HG03175 (cell line): ENCODE results near the gene DNAL1.
"Not testable (repeated sequence)": the region's sequence is repeated elsewhere in the genome, so short reads cannot be mapped to it uniquely, and the experiment has no call there.

ENCODE experiments used
- ATAC-seq: cut with Tn5 transposase; IDR thresholded peaks from one replicate; pipeline ENCODE4 v1.9.1; 2021; ENCODE audit warnings: mild to moderate bottlenecking, moderate library complexity; ENCODE audit not compliant: unreplicated experiment

Gene DNAL1

GRCh38 chr14:73637830-73638229 is 7.0 kb upstream of the DNAL1 start:
- ATAC-seq = no peak

- no peak for ATAC-seq
These were observed 3.9 kb upstream of the DNAL1 start for GRCh38 chr14:73640796-73641365.

- ATAC-seq = no peak
These were observed 443 bp downstream of the DNAL1 start for GRCh38 chr14:73645248-73645610.

- ATAC-seq = no peak
These were observed 6.2 kb downstream of the DNAL1 start for GRCh38 chr14:73651005-73651404.

- ATAC-seq = no peak
These were observed 11.1 kb downstream of the DNAL1 start for GRCh38 chr14:73655851-73656250.

GRCh38 chr14:73659202-73659601 is 14.4 kb downstream of the DNAL1 start:
- ATAC-seq = not testable (repeated sequence)

GRCh38 chr14:73660511-73660910 is 15.7 kb downstream of the DNAL1 start:
- ATAC-seq = no peak

GRCh38 chr14:73661872-73662271 is 17.1 kb downstream of the DNAL1 start:
- no peak for ATAC-seq

- ATAC-seq = no peak
These were observed 17.7 kb downstream of the DNAL1 start for GRCh38 chr14:73662487-73662943.

GRCh38 chr14:73663548-73664212 is 18.9 kb downstream of the DNAL1 start:
- ATAC-seq = no peak

GRCh38 chr14:73665130-73665529 is 20.3 kb downstream of the DNAL1 start:
- ATAC-seq = no peak

GRCh38 chr14:73666583-73666982 is 21.8 kb downstream of the DNAL1 start:
- no peak for ATAC-seq

- no peak for ATAC-seq
These were observed 23.1 kb downstream of the DNAL1 start for GRCh38 chr14:73667854-73668253.

- no peak for ATAC-seq
These were observed 30.2 kb downstream of the DNAL1 start for GRCh38 chr14:73674986-73675385.

GRCh38 chr14:73678698-73679097 is 33.9 kb downstream of the DNAL1 start:
- no peak for ATAC-seq

GRCh38 chr14:73680821-73681220 is 36.0 kb downstream of the DNAL1 start:
- no peak for ATAC-seq

GRCh38 chr14:73684627-73685026 is 39.8 kb downstream of the DNAL1 start:
- ATAC-seq = no peak

GRCh38 chr14:73685328-73685727 is 40.5 kb downstream of the DNAL1 start:
- ATAC-seq = no peak

GRCh38 chr14:73686901-73687300 is 42.1 kb downstream of the DNAL1 start:
- no peak for ATAC-seq

- ATAC-seq = no peak
These were observed 49.3 kb downstream of the DNAL1 start for GRCh38 chr14:73694083-73694482.

GRCh38 chr14:73695082-73695481 is 50.3 kb downstream of the DNAL1 start:
- ATAC-seq = no peak

GRCh38 chr14:73695997-73696396 is 51.2 kb downstream of the DNAL1 start:
- peak; percentile 61 for ATAC-seq
